Neural progenitor cell (in vitro differentiated cells): Measurements from ENCODE around the gene TMEM131L.
"Not testable (repeated sequence)": the region's sequence is repeated elsewhere in the genome, so short reads cannot be mapped to it uniquely, and the experiment has no call there.

Experiments used
- EZH2phosphoT487 ChIP-seq: fragments of 200-600 bp; sonication (generic); IDR thresholded peaks from 2 replicates; pipeline ENCODE4 v1.6.1; 2017; ENCODE audit warnings: antibody characterized with exemption
- TF ChIP-seq, protein P1 (sequence below): fragments of 200-600 bp; sonication (generic); IDR thresholded peaks from 2 replicates; pipeline ENCODE4 v1.5.1; 2017; ENCODE audit warnings: antibody characterized with exemption, mild to moderate bottlenecking

DNA sequence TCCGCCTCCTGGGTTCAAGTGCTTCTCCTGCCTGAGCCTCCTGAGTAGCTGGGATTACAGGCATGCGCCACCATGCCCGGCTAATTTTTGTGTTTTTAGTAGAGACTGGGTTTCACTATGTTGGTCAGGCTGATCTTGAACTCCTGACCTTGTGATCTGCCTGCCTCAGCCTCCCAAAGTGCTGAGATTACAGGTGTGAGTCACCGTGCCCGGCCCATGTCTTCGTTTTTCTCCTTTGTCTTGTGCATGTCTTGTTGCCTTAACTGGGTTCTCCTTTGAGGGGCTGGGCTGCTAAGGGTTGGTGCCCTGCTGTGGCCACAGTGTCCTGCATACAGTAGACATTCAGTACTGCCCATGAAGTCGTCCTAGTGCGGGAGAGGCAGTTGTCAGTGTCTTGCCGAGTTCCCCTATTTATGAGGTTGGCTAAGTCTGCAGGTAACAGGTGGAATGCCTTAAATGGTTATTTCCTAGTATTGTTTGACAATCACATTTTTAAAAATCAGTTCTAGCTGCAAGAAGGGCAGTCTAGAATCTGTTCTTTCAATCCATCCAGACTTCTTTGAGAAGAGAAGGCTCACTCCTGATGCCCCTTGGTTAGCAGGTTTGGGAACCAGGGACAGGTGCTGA lies 5.0 kb downstream of the TMEM131L start:
- TF ChIP-seq, protein P1, sequence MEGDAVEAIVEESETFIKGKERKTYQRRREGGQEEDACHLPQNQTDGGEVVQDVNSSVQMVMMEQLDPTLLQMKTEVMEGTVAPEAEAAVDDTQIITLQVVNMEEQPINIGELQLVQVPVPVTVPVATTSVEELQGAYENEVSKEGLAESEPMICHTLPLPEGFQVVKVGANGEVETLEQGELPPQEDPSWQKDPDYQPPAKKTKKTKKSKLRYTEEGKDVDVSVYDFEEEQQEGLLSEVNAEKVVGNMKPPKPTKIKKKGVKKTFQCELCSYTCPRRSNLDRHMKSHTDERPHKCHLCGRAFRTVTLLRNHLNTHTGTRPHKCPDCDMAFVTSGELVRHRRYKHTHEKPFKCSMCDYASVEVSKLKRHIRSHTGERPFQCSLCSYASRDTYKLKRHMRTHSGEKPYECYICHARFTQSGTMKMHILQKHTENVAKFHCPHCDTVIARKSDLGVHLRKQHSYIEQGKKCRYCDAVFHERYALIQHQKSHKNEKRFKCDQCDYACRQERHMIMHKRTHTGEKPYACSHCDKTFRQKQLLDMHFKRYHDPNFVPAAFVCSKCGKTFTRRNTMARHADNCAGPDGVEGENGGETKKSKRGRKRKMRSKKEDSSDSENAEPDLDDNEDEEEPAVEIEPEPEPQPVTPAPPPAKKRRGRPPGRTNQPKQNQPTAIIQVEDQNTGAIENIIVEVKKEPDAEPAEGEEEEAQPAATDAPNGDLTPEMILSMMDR = not testable (repeated sequence)
- TF ChIP-seq EZH2phosphoT487 = not testable (repeated sequence)
